Amygdala (tissue), 56 donors: Measurements from ENCODE around the gene NABP1.

Experiments
- DNase-seq, 56 donors: peaks; one replicate each; lab custom pipeline; 2025; lab: John Stamatoyannopoulos, UW

Gene NABP1

GRCh38 chr2:191703079-191703725, 25.3 kb downstream of the NABP1 start:
- DNase-seq = no peak

GRCh38 chr2:191705084-191705483, 27.1 kb downstream of the NABP1 start:
- no peak for DNase-seq

- no peak for DNase-seq
Measured at GRCh38 chr2:191705701-191706100, 27.8 kb downstream of the NABP1 start.

- DNase-seq = no peak
Measured at GRCh38 chr2:191706791-191707190, 28.9 kb downstream of the NABP1 start.

- no peak for DNase-seq
Measured at GRCh38 chr2:191707542-191707941, 29.6 kb downstream of the NABP1 start.

GRCh38 chr2:191710411-191710900, 32.5 kb downstream of the NABP1 start:
- DNase-seq = no peak

GRCh38 chr2:191711621-191712020, 33.7 kb downstream of the NABP1 start:
- no peak for DNase-seq

GRCh38 chr2:191713837-191714236, 35.9 kb downstream of the NABP1 start:
- no peak for DNase-seq

- no peak for DNase-seq
Measured at GRCh38 chr2:191714925-191715324, 37.0 kb downstream of the NABP1 start.

GRCh38 chr2:191715471-191715870, 37.5 kb downstream of the NABP1 start:
- no peak for DNase-seq

- no peak for DNase-seq
Measured at GRCh38 chr2:191719261-191719660, 41.3 kb downstream of the NABP1 start.

- no peak for DNase-seq
Measured at GRCh38 chr2:191719938-191720337, 42.0 kb downstream of the NABP1 start.

GRCh38 chr2:191721331-191721730, 43.4 kb downstream of the NABP1 start:
- no peak for DNase-seq

- no peak for DNase-seq
Measured at GRCh38 chr2:191724015-191724414, 46.1 kb downstream of the NABP1 start.

GRCh38 chr2:191728750-191729624, 51.1 kb downstream of the NABP1 start:
- DNase-seq = no peak

GRCh38 chr2:191730263-191730662, 52.3 kb downstream of the NABP1 start:
- DNase-seq = no peak
